Lower leg skin (tissue), 4 donors: ENCODE data around the gene BCAR1. TPM values are rescaled to one million over a fixed set of nuclear protein-coding genes. Genes with fewer than 3 reads are reported as not detected.
"Not testable (repeated sequence)": the region's sequence is repeated elsewhere in the genome, so short reads cannot be mapped to it uniquely, and the experiment has no call there.

Experiments used
- DNase-seq, 2 donors: peaks; one replicate each; pipeline ENCODE4 v3.0.0-alpha.2; 2019; ENCODE audit warnings: low spot score in 2 of 2
- H3K4me3 ChIP-seq: fragments of 200-600 bp; sonication (generic); 2 replicates; pipeline ENCODE4 v1.5.1; 2017; ENCODE audit warnings: mild to moderate bottlenecking, low read depth; ENCODE audit not compliant: poor library complexity, severe bottlenecking
- CTCF ChIP-seq, 3 donors: fragments of 450-650 bp; IDR thresholded peaks; one replicate each; pipeline ENCODE4 v1.5.1; 2016; ENCODE audit warnings: antibody characterized with exemption in 3 of 3, mild to moderate bottlenecking in 3 of 3, moderate library complexity in 2 of 3
- POLR2A ChIP-seq, 2 donors: fragments of 450-650 bp; IDR thresholded peaks; one replicate each; pipeline ENCODE4 v1.6.1; 2016 to 2017; ENCODE audit warnings: antibody characterized with exemption in 2 of 2, mild to moderate bottlenecking in 1 of 2, moderate library complexity in 1 of 2
- WGBS, 2 donors: methylation state at CpG; one replicate each; pipeline ENCODE4 v1.1.5; 2018; 5-methylcytosine and 5-hydroxymethylcytosine counted together
- intact Hi-C: fragments of 100-400 bp; cut with DNase I; formaldehyde crosslinking; loops from one replicate; pipeline ENCODE4 v1.15.0; 2023; ENCODE audit warnings: low total_unique reads
- total RNA-seq, 4 donors: library from RNA; depleted of rRNA; stranded (reverse); fragments of >200 nt; gene quantifications; one replicate each; pipeline ENCODE4 v1.1.0, GENCODE V29; 2016

The BCAR1 gene
- total RNA-seq, 4 donors from 2014 or later: 16.4 to 38.1 (median 28.8) TPM

DNA sequence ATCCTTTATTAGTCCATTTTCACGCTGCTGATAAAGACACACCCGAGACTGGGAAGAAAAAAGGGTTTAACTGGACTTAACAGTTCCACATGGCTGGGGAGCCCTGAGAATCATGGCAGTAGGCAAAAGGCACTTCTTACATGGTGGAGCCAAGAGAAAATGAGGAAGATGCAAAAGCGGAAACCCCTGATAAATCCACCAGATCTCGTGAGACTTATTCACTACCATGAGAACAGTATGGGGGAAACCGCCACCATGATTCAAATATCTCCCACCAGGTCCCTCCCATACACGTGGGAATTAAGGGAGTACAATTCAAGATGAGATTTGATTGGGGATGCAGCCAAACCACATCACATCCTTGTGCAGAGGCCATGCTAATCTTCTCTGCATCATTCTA lies 35.0 kb upstream of the BCAR1 start:
- TF ChIP-seq POLR2A (IDR thresholded peaks at IDR 0.05) (no peak), CTCF (IDR thresholded peaks at IDR 0.05) (no peak)
- WGBS, 2 donors: 87 to 93% methylated on average over 6 of the region's 6 CpGs
- DNase-seq: no peak
- H3K4me3 ChIP-seq: no peak overlapping the region
- intact Hi-C loops: no loop called here

DNA sequence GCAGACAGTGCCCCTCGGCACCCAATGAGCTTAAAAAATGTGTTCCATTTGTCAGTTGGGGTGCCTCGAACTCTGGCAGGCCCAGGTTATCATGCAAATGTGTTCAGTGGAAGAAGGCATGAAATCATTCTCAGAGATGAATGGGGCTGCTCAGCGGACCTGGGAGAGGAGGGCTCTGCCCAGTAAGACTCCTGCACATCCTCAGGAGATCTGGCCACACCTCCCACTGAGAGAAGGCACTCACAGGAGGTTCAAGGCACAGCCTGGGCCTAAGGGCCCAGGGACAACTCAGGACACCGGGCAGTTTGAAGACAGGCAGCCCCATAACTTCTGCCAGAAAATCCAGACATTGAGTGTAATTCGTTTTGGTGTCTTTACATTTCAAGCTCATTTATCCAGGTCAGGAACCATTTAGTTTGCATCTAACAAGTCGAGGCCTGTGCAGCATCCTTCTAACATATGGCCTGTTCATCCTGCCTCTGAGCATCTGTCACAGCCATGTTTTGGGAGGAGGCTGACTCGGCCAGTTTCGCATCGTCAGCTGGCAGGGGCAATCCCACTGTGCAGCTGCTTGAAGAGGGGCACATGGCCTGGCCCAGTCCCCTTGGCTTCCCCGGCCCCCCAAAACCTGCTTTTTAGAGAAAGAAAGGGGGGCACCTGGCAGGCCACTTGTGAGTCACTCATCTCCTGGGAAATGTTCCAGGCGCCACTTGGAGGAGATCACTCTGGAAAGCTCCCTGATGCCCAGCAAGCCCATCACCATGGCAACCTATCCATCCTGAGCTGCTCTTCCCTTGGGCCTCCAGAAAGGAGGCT lies 31.2 kb upstream of the BCAR1 start:
- no peak for TF ChIP-seq CTCF (IDR thresholded peaks at IDR 0.05)
- no peak for TF ChIP-seq POLR2A (IDR thresholded peaks at IDR 0.05)
- intact Hi-C loops: no loop called here
- DNase-seq: no peak
- WGBS, 2 donors: 53 to 58% methylated on average over 11 of the region's 11 CpGs
- H3K4me3 ChIP-seq: no peak overlapping the region

GRCh38 chr16:75281826-75282225 lies 30.4 kb upstream of the BCAR1 start:
- DNase-seq: no peak
- H3K4me3 ChIP-seq: no peak overlapping the region
- TF ChIP-seq POLR2A (IDR thresholded peaks at IDR 0.05) (no peak), CTCF (IDR thresholded peaks at IDR 0.05) (no peak)
- 49 to 62% methylated on average over 6 of the region's 6 CpGs for WGBS, 2 donors
- intact Hi-C loops: no loop called here

DNA sequence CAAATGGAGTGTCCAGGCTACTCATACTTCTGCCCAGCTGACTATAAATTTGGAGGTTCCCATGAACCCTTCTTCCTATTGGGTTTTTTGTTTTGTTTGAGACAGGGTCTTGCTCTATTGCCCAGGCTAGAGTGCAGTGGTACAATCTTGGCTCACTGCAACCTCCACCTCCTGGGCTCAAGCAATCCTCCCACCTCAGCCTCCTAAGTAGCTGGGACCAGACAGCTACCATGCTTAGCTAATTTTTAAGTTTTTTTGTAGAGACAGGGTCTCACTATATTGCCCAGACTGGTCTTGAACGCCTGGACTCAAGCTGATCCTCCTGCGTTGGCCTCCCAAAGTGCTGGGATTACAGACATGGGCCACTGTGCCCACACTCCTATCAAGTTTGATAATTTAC lies 29.6 kb upstream of the BCAR1 start:
- intact Hi-C loops: not testable (repeated sequence)
- WGBS, 2 donors: 93 to 100% methylated on average over 2 of the region's 2 CpGs

DNA sequence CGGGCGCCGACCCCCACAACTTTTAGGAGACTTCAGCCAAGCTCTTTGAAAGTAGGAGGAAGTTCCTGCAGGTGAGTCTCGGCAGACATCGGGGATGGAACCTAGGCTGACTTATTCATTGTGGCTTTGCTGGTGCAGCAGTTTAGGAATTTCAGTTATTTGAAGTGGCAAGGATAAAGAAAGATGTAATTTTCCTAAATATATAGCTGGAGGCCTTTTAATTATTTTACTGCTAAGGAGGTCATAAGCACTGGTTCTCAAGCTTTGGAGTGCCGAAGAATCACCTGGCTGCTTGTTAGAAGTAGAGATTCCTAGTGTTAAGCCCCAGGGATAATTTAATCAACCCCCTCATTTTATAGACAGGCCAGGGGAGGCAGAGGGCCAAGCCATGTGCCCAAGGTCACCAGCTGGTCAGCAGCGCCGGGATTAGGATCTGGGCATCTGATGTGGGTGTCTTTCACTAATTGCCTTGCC lies 28.9 kb upstream of the BCAR1 start:
- no peak overlapping the region for H3K4me3 ChIP-seq
- WGBS, 2 donors: 73 to 77% methylated on average over 8 of the region's 8 CpGs
- DNase-seq: no peak
- no peak for TF ChIP-seq POLR2A (IDR thresholded peaks at IDR 0.05)
- TF ChIP-seq CTCF (IDR thresholded peaks at IDR 0.05): no peak
- intact Hi-C loops: no loop called here

More for the DNA sequence above, 29.6 kb upstream of the BCAR1 start:
- H3K4me3 ChIP-seq, DNase-seq: not testable (repeated sequence)

DNA sequence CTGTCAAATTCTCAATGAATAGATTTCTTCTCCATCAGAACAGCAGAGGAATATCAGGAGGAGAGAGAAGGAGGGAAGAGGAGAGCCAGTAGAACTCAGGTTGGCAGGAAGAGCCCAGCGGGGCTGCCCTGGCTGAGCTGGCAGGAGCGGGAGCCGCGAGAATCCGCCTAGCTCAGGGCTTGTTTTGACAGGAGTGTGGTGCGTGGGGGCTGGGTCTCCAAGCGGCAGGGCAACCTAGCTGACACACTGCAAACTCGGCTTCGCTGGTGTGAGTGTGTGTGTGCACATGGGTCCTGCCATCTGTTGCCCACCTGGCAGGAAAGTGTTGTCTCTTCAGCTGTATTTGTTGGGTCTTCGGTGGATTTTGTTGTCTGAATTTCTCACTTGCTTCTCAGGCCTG lies 27.9 kb upstream of the BCAR1 start:
- WGBS, 2 donors: 37 to 53% methylated on average over 10 of the region's 10 CpGs
- intact Hi-C loops: no loop called here
- DNase-seq: no peak
- H3K4me3 ChIP-seq: no peak overlapping the region
- TF ChIP-seq POLR2A (IDR thresholded peaks at IDR 0.05) (no peak), CTCF (IDR thresholded peaks at IDR 0.05) (no peak)
